HepG2 (cell line): ENCODE data around the gene HSPA1B. TPM values are rescaled to one million over a fixed set of nuclear protein-coding genes. Genes with fewer than 3 reads are reported as not detected.

ENCODE experiments used
- BRCA1 ChIP-seq: sonication (generic); formaldehyde crosslinking; IDR thresholded peaks from 2 replicates; pipeline ENCODE4 v1.4.0; 2020; ENCODE audit warnings: missing genetic modification reagents
- HCFC1 ChIP-seq: fragments of 150-350 bp; IDR thresholded peaks from 2 replicates; pipeline ENCODE4 v1.6.1; 2014; ENCODE audit warnings: low read depth, low read length
- PAXIP1 ChIP-seq: sonication (generic); formaldehyde crosslinking; conservative IDR thresholded peaks from 2 replicates; pipeline ENCODE4 v1.4.0; 2020; ENCODE audit warnings: mild to moderate bottlenecking, missing genetic modification reagents, moderate library complexity
- THAP7 ChIP-seq: sonication (generic); formaldehyde crosslinking; IDR thresholded peaks from 2 replicates; pipeline ENCODE4 v1.8.1; 2023; ENCODE audit warnings: mild to moderate bottlenecking, missing genetic modification reagents
- ZNF256 ChIP-seq: sonication (generic); formaldehyde crosslinking; conservative IDR thresholded peaks from 2 replicates; pipeline ENCODE4 v1.4.0; 2020; ENCODE audit warnings: missing genetic modification reagents
- ZNF407 ChIP-seq: sonication (generic); formaldehyde crosslinking; IDR thresholded peaks from one replicate; pipeline ENCODE4 v1.5.1; 2020; ENCODE audit warnings: mild to moderate bottlenecking, missing genetic modification reagents; ENCODE audit errors: not compliant biosample characterization
- ZNF883 ChIP-seq: sonication (generic); formaldehyde crosslinking; IDR thresholded peaks from 2 replicates; pipeline ENCODE4 v1.5.1; 2020; ENCODE audit warnings: mild to moderate bottlenecking, missing genetic modification reagents; ENCODE audit errors: not compliant biosample characterization
- ZSCAN21 ChIP-seq: sonication (generic); formaldehyde crosslinking; IDR thresholded peaks from 2 replicates; pipeline ENCODE4 v1.8.0; 2022; ENCODE audit warnings: mild to moderate bottlenecking, missing genetic modification reagents, moderate library complexity, borderline replicate concordance
- polyA plus RNA-seq, 8 experiments: library from polyadenylated mRNA; depleted of rRNA in 3 of 8; stranded (reverse) in 7 of 8; unstranded in 1 of 8; fragments of >200 nt; fragmentation: Illumina TruSeq in 4 of 8; extraction: Trizol in 4 of 8; gene quantifications; 2 replicates each; pipeline versions ENCODE4 v1.2.1 to v1.2.3, GENCODE V29; 2011 to 2016; ENCODE audit warnings: low read depth in 4 of 8, missing spikeins in 1 of 8, mixed read lengths in 1 of 8; ENCODE audit not compliant: insufficient read depth in 1 of 8
- total RNA-seq, 5 experiments: library from RNA; depleted of rRNA; stranded (reverse); fragments of >200 nt; fragmentation: Illumina TruSeq; extraction: Trizol; gene quantifications; 2 replicates each; pipeline ENCODE4 v1.2.3, GENCODE V29; 2016; ENCODE audit warnings: low read depth in 1 of 5

Gene HSPA1B
- total and polyA plus RNA-seq, 2 of the 13 experiments (the other 11 are each of a cell fraction or from before 2014, with no cell fraction given) = 26.0 to 186 TPM

- peak; percentile 40; the same call in 1 of the 2 replicates for TF ChIP-seq THAP7 (CRISPR knock-in tag)
- TF ChIP-seq ZSCAN21 (CRISPR knock-in tag) = 0 out of 2 replicates have a peak, but pooled peaks have one; percentile 88
- peak; percentile 56; the same call in 1 of the 2 replicates for TF ChIP-seq PAXIP1
- 0 out of 2 replicates have a peak, but pooled peaks have one; percentile 7 for TF ChIP-seq ZNF256 (CRISPR knock-in tag)
- peak; percentile 39; the same call in 1 of the 2 replicates for TF ChIP-seq HCFC1
- peak; percentile 60 for TF ChIP-seq BRCA1 (CRISPR knock-in tag)
- peak; percentile 86 for TF ChIP-seq ZNF883
- peak; percentile 19 for TF ChIP-seq ZNF407 (CRISPR knock-in tag)
These were observed 7.1 kb downstream of the HSPA1B start (continued) for GRCh38 chr6:31834367-31835250.
